IMR-90 (cell line): ENCODE measurements around the gene CES2. TPM values are rescaled to one million over a fixed set of nuclear protein-coding genes. Genes with fewer than 3 reads are reported as not detected.

ENCODE experiments used
- ATAC-seq: fragments of 200-7000 bp; cut with Tn5 transposase; 2 replicates; pipeline ENCODE4 v1.9.1; 2020; ENCODE audit warnings: low read depth, mild to moderate bottlenecking, moderate library complexity
- BruUV-seq: library from RNA; stranded (reverse); fragments of 400-500 nt; replicated peaks from 2 replicates; lab custom pipeline; 2021; lab: Mats Ljungman, UMichigan
- CTCF ChIA-PET: fragments of 300-600 bp; formaldehyde crosslinking; extraction: SDS; loops from one replicate; lab custom pipeline; 2021; ENCODE audit warnings: antibody characterized with exemption; lab: Yijun Ruan, JAX
- POLR2A ChIA-PET: fragments of 300-600 bp; sonication (Branson Sonifier 250); formaldehyde crosslinking; loops from one replicate; lab custom pipeline; 2022; ENCODE audit warnings: antibody characterized with exemption; ENCODE audit not compliant: unreplicated experiment; lab: Charles Lee
- DNase-seq: peaks from one replicate; pipeline ENCODE4 v3.0.0; 2013
- H2AFZ ChIP-seq: replicated peaks from 2 replicates; pipeline ENCODE3; 2013; ENCODE audit warnings: low read length, mild to moderate bottlenecking; ENCODE audit not compliant: poor library complexity
- H2AK5ac ChIP-seq: 2 replicates; pipeline ENCODE4 v1.6.1; 2013; ENCODE audit warnings: low read depth, low read length, inconsistent platforms
- H2AK9ac ChIP-seq: replicated peaks from 2 replicates; pipeline ENCODE3; 2013; ENCODE audit warnings: mild to moderate bottlenecking, low read depth, low read length, moderate library complexity; ENCODE audit not compliant: poor library complexity
- H2BK120ac ChIP-seq: 2 replicates; pipeline ENCODE4 v1.6.1; 2013; ENCODE audit warnings: low read depth, low read length, inconsistent platforms
- H2BK15ac ChIP-seq: 3 replicates; pipeline ENCODE4 v1.6.1; 2013; ENCODE audit warnings: low read depth, low read length, inconsistent platforms
- H2BK20ac ChIP-seq: 2 replicates; pipeline ENCODE4 v1.6.1; 2013; ENCODE audit warnings: low read depth, mild to moderate bottlenecking, inconsistent platforms, low read length, moderate library complexity
- H2BK5ac ChIP-seq: 2 replicates; pipeline ENCODE4 v1.6.1; 2013; ENCODE audit warnings: mild to moderate bottlenecking, low read depth, low read length, inconsistent platforms; ENCODE audit not compliant: poor library complexity, severe bottlenecking
- H3K14ac ChIP-seq: replicated peaks from 2 replicates; pipeline ENCODE4 v1.6.1; 2013; ENCODE audit warnings: low read depth, low read length, inconsistent platforms
- H3K18ac ChIP-seq: 2 replicates; pipeline ENCODE4 v1.6.1; 2013; ENCODE audit warnings: low read depth, low read length, control low read depth
- H3K23ac ChIP-seq: 2 replicates; pipeline ENCODE4 v1.6.1; 2013; ENCODE audit warnings: low read depth, low read length, inconsistent platforms
- H3K27ac ChIP-seq: 2 replicates; pipeline ENCODE4 v1.5.1; 2013; ENCODE audit warnings: mild to moderate bottlenecking, control low read depth, low read length; ENCODE audit not compliant: insufficient read depth
- H3K27me3 ChIP-seq: 2 replicates; pipeline ENCODE4 v1.6.1; 2013; ENCODE audit warnings: low read length; ENCODE audit not compliant: control insufficient read depth, insufficient read depth
- H3K36me3 ChIP-seq: 2 replicates; pipeline ENCODE4 v1.6.1; 2013; ENCODE audit warnings: low read length, mixed read lengths; ENCODE audit not compliant: control insufficient read depth, insufficient read depth
- H3K4ac ChIP-seq: 2 replicates; pipeline ENCODE4 v1.6.1; 2013; ENCODE audit warnings: low read depth, low read length, inconsistent platforms
- H3K4me1 ChIP-seq: 2 replicates; pipeline ENCODE4 v1.6.1; 2013; ENCODE audit warnings: low read length, mixed read lengths; ENCODE audit not compliant: control insufficient read depth, insufficient read depth
- H3K4me2 ChIP-seq: 2 replicates; pipeline ENCODE4 v1.6.1; 2013; ENCODE audit warnings: low read depth, mild to moderate bottlenecking, control low read depth, low read length, moderate library complexity
- H3K4me3 ChIP-seq: 2 replicates; pipeline ENCODE4 v1.5.1; 2013; ENCODE audit warnings: low read depth, mild to moderate bottlenecking, control low read depth, low read length, moderate library complexity; ENCODE audit not compliant: insufficient read depth
- H3K56ac ChIP-seq: 2 replicates; pipeline ENCODE4 v1.6.1; 2013; ENCODE audit warnings: low read length, inconsistent platforms; ENCODE audit not compliant: insufficient read depth; ENCODE audit errors: extremely low read depth
- H3K79me1 ChIP-seq, 2 experiments: 2 replicates each; pipeline ENCODE4 v1.6.1; 2013; ENCODE audit warnings: low read length in 2 of 2, inconsistent platforms in 1 of 2, low read depth in 1 of 2
- H3K9ac ChIP-seq: 2 replicates; pipeline ENCODE4 v1.6.1; 2013; ENCODE audit warnings: low read depth, low read length, control low read depth
- H3K9me1 ChIP-seq: 2 replicates; pipeline ENCODE4 v1.6.1; 2013; ENCODE audit warnings: low read length, inconsistent platforms; ENCODE audit not compliant: insufficient read depth
- H3K9me3 ChIP-seq: 2 replicates; pipeline ENCODE4 v1.6.1; 2013; ENCODE audit warnings: low read length; ENCODE audit not compliant: control insufficient read depth, insufficient read depth
- H4K20me1 ChIP-seq: 2 replicates; pipeline ENCODE4 v1.6.1; 2013; ENCODE audit warnings: low read length, inconsistent platforms; ENCODE audit not compliant: insufficient read depth
- H4K5ac ChIP-seq: 2 replicates; pipeline ENCODE4 v1.6.1; 2013; ENCODE audit warnings: mild to moderate bottlenecking, low read depth, low read length, control low read depth
- H4K8ac ChIP-seq, 2 experiments: 2 replicates each; pipeline ENCODE4 v1.6.1; 2013; ENCODE audit warnings: low read depth in 2 of 2, low read length in 2 of 2, control low read depth in 1 of 2, inconsistent platforms in 1 of 2
- H4K91ac ChIP-seq: 2 replicates; pipeline ENCODE4 v1.6.1; 2013; ENCODE audit warnings: low read depth, low read length, inconsistent platforms; ENCODE audit not compliant: insufficient read depth
- BHLHE40 ChIP-seq: fragments of 150-350 bp; IDR thresholded peaks from 2 replicates; pipeline ENCODE4 v1.6.1; 2016; ENCODE audit warnings: mild to moderate bottlenecking, low read depth, low read length
- CEBPB ChIP-seq: IDR thresholded peaks from 2 replicates; pipeline ENCODE4 v1.6.1; 2012; ENCODE audit warnings: low read depth, low read length, improper control_type of control experiment
- CHD1 ChIP-seq: IDR thresholded peaks from 2 replicates; pipeline ENCODE4 v1.6.1; 2012; ENCODE audit warnings: low read depth, low read length, improper control_type of control experiment
- CTCF ChIP-seq: conservative IDR thresholded peaks from 2 replicates; pipeline ENCODE4 v1.5.1; 2012; ENCODE audit warnings: mild to moderate bottlenecking, low read depth, low read length, improper control_type of control experiment
- FOS ChIP-seq: fragments of 150-350 bp; IDR thresholded peaks from 2 replicates; pipeline ENCODE4 v1.6.1; 2016; ENCODE audit warnings: low read depth, low read length
- MAFK ChIP-seq: IDR thresholded peaks from 2 replicates; pipeline ENCODE4 v1.6.1; 2012; ENCODE audit warnings: low read depth, low read length, improper control_type of control experiment
- MAZ ChIP-seq: IDR thresholded peaks from 2 replicates; pipeline ENCODE4 v1.6.1; 2012; ENCODE audit warnings: low read depth, mild to moderate bottlenecking, low read length, improper control_type of control experiment, moderate library complexity, borderline replicate concordance
- MXI1 ChIP-seq: IDR thresholded peaks from 2 replicates; pipeline ENCODE4 v1.6.1; 2012; ENCODE audit warnings: low read depth, mild to moderate bottlenecking, low read length, moderate library complexity, borderline replicate concordance
- WGBS, 2 experiments: methylation state at CpG; one replicate each; pipeline versions ENCODE4 v1.1.5 to v1.1.7; 2013; ENCODE audit warnings: missing lambda C conversion rate in 2 of 2; ENCODE audit not compliant: insufficient read length in 1 of 2; ENCODE audit errors: extremely low coverage in 2 of 2; 5-methylcytosine and 5-hydroxymethylcytosine counted together
- dilution Hi-C: fragments of 300-500 bp; cut with HindIII; formaldehyde crosslinking; loops from one replicate; pipeline ENCODE4 v1.14.3; 2018; ENCODE audit warnings: low sequenced_read_pairs; ENCODE audit not compliant: unreplicated experiment
- in situ Hi-C: fragments of 300-500 bp; cut with MboI; formaldehyde crosslinking; loops from 3 replicates; pipeline ENCODE4 v1.14.3; 2019; ENCODE audit warnings: low sequenced_read_pairs, inconsistent platforms, mixed read lengths
- intact Hi-C: fragments of 100-400 bp; cut with micrococcal nuclease; formaldehyde crosslinking; loops from 2 replicates; pipeline ENCODE4 v1.10.0; 2022
- polyA plus RNA-seq, 3 experiments: library from polyadenylated mRNA; depleted of rRNA; stranded (reverse); fragments of >200 nt; gene quantifications; 2 replicates each; pipeline ENCODE4 v1.2.3, GENCODE V29; 2012; ENCODE audit warnings: low replicate concordance in 1 of 3
- total RNA-seq: library from RNA; depleted of rRNA; stranded (reverse); fragments of >200 nt; gene quantifications from 2 replicates; pipeline ENCODE4 v1.2.3, GENCODE V29; 2012

Gene CES2
- total and polyA plus RNA-seq, 2 of the 4 experiments (the other 2 are of a cell fraction), result 15.1 to 23.2 TPM

- CTCF ChIA-PET, result interaction anchor here (0.5 to 1.8 kb wide), 4 partner anchors 9 to 1334 kb away, joined by 3 to 5 read pairs (median 4); partner anchors contain the start of genes CDH16 and DYNC1LI2
- dilution Hi-C loops, result no loop called here
- WGBS, 2 experiments, result 100% methylated on average over 1 of the region's 14 CpGs; no CpG with 5 or more reads in 1 of the 2 experiments
Observed at GRCh38 chr16:66908762-66909559, 26.4 kb upstream of the CES2 start.

More at GRCh38 chr16:66908762-66909559, 26.4 kb upstream of the CES2 start:
- Histone ChIP-seq H3K4ac (no peak overlapping the region), H3K79me1 (peaks cover 0 to 10% of the 10 kb centered on the region in 2 experiments; a peak in 1 of 4 replicates), H3K56ac (no peak overlapping the region), H3K14ac (no peak overlapping the region), H3K27ac (no peak overlapping the region), H3K9me1 (peaks cover 22% of the 10 kb centered on the region), H2AK5ac (no peak overlapping the region), H3K4me3 (no peak overlapping the region), H2BK15ac (no peak overlapping the region), H2BK20ac (no peak overlapping the region), H3K4me2 (no peak overlapping the region), H4K20me1 (no peaks in the 10 kb centered on the region), H3K36me3 (no peaks in the 10 kb centered on the region), H4K5ac (no peak overlapping the region), H2BK120ac (no peak overlapping the region), H4K8ac (no peak overlapping the region), H2AFZ (no peak overlapping the region), H4K91ac (no peak overlapping the region), H2AK9ac (no peak overlapping the region), H3K27me3 (peaks cover 2% of the 10 kb centered on the region; the same call in 1 of the 2 replicates), H3K9ac (no peak overlapping the region), H2BK5ac (no peak overlapping the region), H3K4me1 (peaks cover 18% of the 10 kb centered on the region), H3K23ac (no peak overlapping the region), H3K9me3 (no peaks in the 10 kb centered on the region), H3K18ac (no peak overlapping the region)
- DNase-seq (no peak), ATAC-seq (no peak)
- POLR2A ChIA-PET, result no interaction called here
- in situ Hi-C loops, result no loop called here
- TF ChIP-seq CTCF (no peak), BHLHE40 (no peak), MXI1 (no peak), CEBPB (no peak), MAZ (no peak), MAFK (no peak), FOS (no peak), CHD1 (no peak)
- no TSS peak for BruUV-seq
- intact Hi-C loops, result no loop called here
